Testis (tissue), 2 donors: ENCODE data around the gene CAMTA1.

Experiments
- CTCF ChIP-seq, 3 experiments: fragments of 450-650 bp in 2 of 3; fragments of 200-600 bp in 1 of 3; sonication (generic) in 1 of 3; IDR thresholded peaks; one replicate each; pipeline ENCODE4 v1.5.1; 2016 to 2019; ENCODE audit warnings: antibody characterized with exemption in 3 of 3, mild to moderate bottlenecking in 2 of 3, moderate library complexity in 1 of 3
- POLR2A ChIP-seq: fragments of 450-650 bp; IDR thresholded peaks from one replicate; pipeline ENCODE4 v1.6.1; 2017; ENCODE audit warnings: antibody characterized with exemption, mild to moderate bottlenecking, moderate library complexity

GRCh38 chr1:7220712-7221252 is 435.5 kb downstream of the CAMTA1 start:
- no peak for TF ChIP-seq CTCF (IDR thresholded peaks at IDR 0.05)
- no peak for TF ChIP-seq POLR2A
